A549 (cell line): ENCODE results near the gene PARP1. TPM values are rescaled to one million over a fixed set of nuclear protein-coding genes. Genes with fewer than 3 reads are reported as not detected.

Experiments
- ATAC-seq, 2 experiments: fragments of 200-7000 bp in 1 of 2; fragments of >200 bp in 1 of 2; cut with Nextera tagmentation in 1 of 2; cut with Tn5 transposase in 1 of 2; 3 replicates each; pipeline versions ENCODE4 v1.8.0 to v1.9.1; 2018 to 2020; ENCODE audit warnings: mild to moderate bottlenecking in 1 of 2, moderate library complexity in 1 of 2
- CTCF ChIA-PET: fragments of 300-600 bp; sonication (Branson Sonifier 250); formaldehyde crosslinking; extraction: SDS; loops from one replicate; lab custom pipeline; 2021; ENCODE audit warnings: antibody characterized with exemption, inconsistent platforms; lab: Yijun Ruan, JAX
- POLR2A ChIA-PET: fragments of 350-600 bp; formaldehyde crosslinking; extraction: SDS; loops from one replicate; lab custom pipeline; 2021; ENCODE audit warnings: antibody characterized with exemption, inconsistent platforms; lab: Yijun Ruan, JAX
- DNase-seq, 2 experiments: peaks; one replicate each; pipeline versions ENCODE4 v3.0.0 to v3.0.0-alpha.2; 2011 to 2016; ENCODE audit warnings: low read depth in 1 of 2, low spot score in 1 of 2
- FAIRE-seq: peaks from 2 replicates; lab custom pipeline; 2011; peaks lifted over from hg19 to GRCh38; lab: Jason Lieb, UNC
- H3K27ac ChIP-seq, 2 experiments: fragments of >200 bp; sonication (Bioruptor Twin); formaldehyde crosslinking; 3 replicates each; pipeline ENCODE4 v1.5.1; 2016 to 2017
- H3K4me1 ChIP-seq: fragments of >200 bp; sonication (Bioruptor Twin); formaldehyde crosslinking; 3 replicates; pipeline ENCODE4 v1.6.1; 2016
- H3K4me2 ChIP-seq: fragments of >200 bp; sonication (Bioruptor Twin); formaldehyde crosslinking; 3 replicates; pipeline ENCODE4 v1.6.1; 2016
- H3K4me3 ChIP-seq: fragments of >200 bp; sonication (Bioruptor Twin); formaldehyde crosslinking; 3 replicates; pipeline ENCODE4 v1.5.1; 2016
- H3K9me3 ChIP-seq: fragments of >200 bp; sonication (Bioruptor Twin); formaldehyde crosslinking; 3 replicates; pipeline ENCODE4 v1.6.1; 2016
- BCL3 ChIP-seq: fragments of >200 bp; sonication (Bioruptor Twin); formaldehyde crosslinking; IDR thresholded peaks from 3 replicates; pipeline ENCODE4 v1.6.1; 2016
- BHLHE40 ChIP-seq: IDR thresholded peaks from 2 replicates; pipeline ENCODE4 v1.6.1; 2012; ENCODE audit warnings: low read depth, low read length, inconsistent platforms
- CBX2 ChIP-seq: fragments of 200-600 bp; sonication (generic); IDR thresholded peaks from 2 replicates; pipeline ENCODE4 v1.6.1; 2016; ENCODE audit warnings: low read depth, mild to moderate bottlenecking, borderline replicate concordance
- CHD2 ChIP-seq: fragments of 150-350 bp; IDR thresholded peaks from 2 replicates; pipeline ENCODE4 v1.6.1; 2014; ENCODE audit warnings: low read length; ENCODE audit not compliant: partially characterized antibody
- E2F6 ChIP-seq: IDR thresholded peaks from 2 replicates; pipeline ENCODE4 v1.6.1; 2012; ENCODE audit warnings: low read depth, borderline replicate concordance
- EHMT2 ChIP-seq: fragments of 200-600 bp; sonication (generic); IDR thresholded peaks from 2 replicates; pipeline ENCODE4 v1.6.1; 2016; ENCODE audit warnings: antibody characterized with exemption, low read depth, mild to moderate bottlenecking, moderate library complexity
- ELK1 ChIP-seq: fragments of 150-350 bp; IDR thresholded peaks from 2 replicates; pipeline ENCODE4 v1.6.1; 2014; ENCODE audit warnings: low read depth, mild to moderate bottlenecking, low read length
- EP300 ChIP-seq, 2 experiments: fragments of >200 bp; sonication (Bioruptor Twin); formaldehyde crosslinking; IDR thresholded peaks; 2 replicates in 1 of 2; 3 replicates in 1 of 2; pipeline ENCODE4 v1.6.1; 2016 to 2017
- ESRRA ChIP-seq: fragments of 150-350 bp; IDR thresholded peaks from 2 replicates; pipeline ENCODE4 v1.6.1; 2014; ENCODE audit warnings: mild to moderate bottlenecking, low read length, borderline replicate concordance
- HEYL ChIP-seq: fragments of 250-450 bp; sonication (Bioruptor Pico); IDR thresholded peaks from 2 replicates; pipeline ENCODE4 v1.8.0; 2021; ENCODE audit warnings: mild to moderate bottlenecking, moderate library complexity
- HMGXB4 ChIP-seq: fragments of 250-450 bp; sonication (Bioruptor Pico); IDR thresholded peaks from 2 replicates; pipeline ENCODE4 v1.5.0; 2021; ENCODE audit warnings: mild to moderate bottlenecking, moderate library complexity, borderline replicate concordance
- HOXA7 ChIP-seq: fragments of 250-450 bp; sonication (Bioruptor Pico); IDR thresholded peaks from 2 replicates; pipeline ENCODE4 v1.5.0; 2020; ENCODE audit warnings: mild to moderate bottlenecking, moderate library complexity
- JUN ChIP-seq, 2 experiments: fragments of >200 bp; sonication (Bioruptor Twin); formaldehyde crosslinking; IDR thresholded peaks; 2 replicates in 1 of 2; 3 replicates in 1 of 2; pipeline ENCODE4 v1.6.1; 2016 to 2017
- NPAS2 ChIP-seq: fragments of 250-450 bp; sonication (Bioruptor Pico); IDR thresholded peaks from 2 replicates; pipeline ENCODE4 v1.8.0; 2022; ENCODE audit warnings: mild to moderate bottlenecking, moderate library complexity, borderline replicate concordance
- NR3C1 ChIP-seq: fragments of >200 bp; sonication (Bioruptor Twin); formaldehyde crosslinking; IDR thresholded peaks from 3 replicates; pipeline ENCODE4 v1.6.1; 2017
- PBX3 ChIP-seq: IDR thresholded peaks from 2 replicates; pipeline ENCODE4 v1.6.1; 2012
- POLR2A ChIP-seq: IDR thresholded peaks from 2 replicates; pipeline ENCODE4 v1.6.1; 2012; ENCODE audit warnings: mild to moderate bottlenecking, low read length
- POLR2AphosphoS2 ChIP-seq: conservative IDR thresholded peaks from 2 replicates; pipeline ENCODE4 v1.6.1; 2012; ENCODE audit warnings: low read length, improper control_type of control experiment, inconsistent platforms
- RCOR1 ChIP-seq: fragments of 150-350 bp; IDR thresholded peaks from 2 replicates; pipeline ENCODE4 v1.6.1; 2014; ENCODE audit warnings: antibody characterized with exemption, low read length, low read depth
- SREBF2 ChIP-seq: fragments of 450-650 bp; IDR thresholded peaks from 2 replicates; pipeline ENCODE4 v1.6.1; 2014; ENCODE audit warnings: mild to moderate bottlenecking, moderate library complexity
- TFCP2L1 ChIP-seq: fragments of 250-450 bp; sonication (Bioruptor Pico); IDR thresholded peaks from 2 replicates; pipeline ENCODE4 v1.5.0; 2021; ENCODE audit warnings: mild to moderate bottlenecking
- TP53 ChIP-seq: fragments of 250-450 bp; sonication (Bioruptor Pico); IDR thresholded peaks from 2 replicates; pipeline ENCODE4 v1.5.0; 2021; ENCODE audit warnings: mild to moderate bottlenecking, moderate library complexity
- ZC3H11A ChIP-seq: fragments of 450-650 bp; IDR thresholded peaks from 2 replicates; pipeline ENCODE4 v1.6.1; 2014; ENCODE audit warnings: antibody characterized with exemption, mild to moderate bottlenecking
- ZFP36 ChIP-seq: fragments of 450-650 bp; IDR thresholded peaks from 2 replicates; pipeline ENCODE4 v1.6.1; 2014; ENCODE audit warnings: borderline replicate concordance; ENCODE audit not compliant: partially characterized antibody
- ZNF302 ChIP-seq: fragments of 250-450 bp; sonication (Bioruptor Pico); IDR thresholded peaks from 2 replicates; pipeline ENCODE4 v1.9.0; 2021; ENCODE audit warnings: inconsistent platforms, mild to moderate bottlenecking, moderate library complexity
- ZSCAN20 ChIP-seq: fragments of 250-450 bp; sonication (Bioruptor Pico); IDR thresholded peaks from 2 replicates; pipeline ENCODE4 v1.8.0; 2022; ENCODE audit warnings: mild to moderate bottlenecking, moderate library complexity
- WGBS: methylation state at CpG from one replicate; pipeline ENCODE4 v1.1.6; 2017; ENCODE audit errors: missing lambda C conversion rate; 5-methylcytosine and 5-hydroxymethylcytosine counted together
- polyA plus RNA-seq, 4 experiments: library from polyadenylated mRNA; depleted of rRNA in 3 of 4; stranded (reverse); fragments of >200 nt; fragmentation: RNase III in 1 of 4; extraction: RNeasy Plus Mini Kit Qiagen cat#74134 plus additional on column Dnase treatment in 1 of 4; gene quantifications; 2 replicates in 3 of 4; 3 replicates in 1 of 4; pipeline ENCODE4 v1.2.3, GENCODE V29; 2011 to 2017
- TF ChIP-seq, protein P1 (sequence below): IDR thresholded peaks from 2 replicates; pipeline ENCODE4 v1.6.1; 2012
- TF ChIP-seq, protein P2 (sequence below): fragments of 250-450 bp; sonication (Bioruptor Pico); IDR thresholded peaks from 2 replicates; pipeline ENCODE4 v1.5.0; 2020; ENCODE audit warnings: low read depth, mild to moderate bottlenecking, moderate library complexity

Gene PARP1
- polyA plus RNA-seq, 2 of the 4 experiments (the other 2 are of a cell fraction) = 125 to 134 TPM

DNA sequence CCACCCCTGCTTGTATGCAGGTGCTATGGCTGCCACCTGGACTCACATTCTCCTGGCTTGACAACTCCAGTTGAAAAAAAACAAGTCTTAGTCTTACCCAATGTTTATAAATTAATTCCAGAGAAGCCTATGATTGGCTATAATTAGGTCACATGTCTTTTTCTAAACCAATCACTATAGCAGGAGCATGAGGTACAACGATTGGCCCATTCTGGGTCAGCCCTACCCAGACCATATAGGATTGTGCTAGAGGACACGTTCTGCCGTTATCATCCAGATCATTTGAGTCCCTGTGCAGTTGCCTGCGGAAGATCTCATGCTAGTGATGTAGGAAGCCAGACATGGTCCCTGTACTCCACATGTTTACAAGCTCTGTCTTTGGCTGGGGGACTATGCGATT is 41.9 kb upstream of the PARP1 start:
- no peak overlapping the region for H3K4me3 ChIP-seq
- no peaks in the 10 kb centered on the region for H3K4me1 ChIP-seq
- H3K27ac ChIP-seq = no peak overlapping the region
- ATAC-seq (no peak; a peak in 1 of 6 replicates), DNase-seq (no peak), FAIRE-seq (no peak)
- TF ChIP-seq CBX2 = no peak
- no peak for TF ChIP-seq POLR2AphosphoS2
- no peak for TF ChIP-seq ZC3H11A
- no peak for TF ChIP-seq EHMT2
- TF ChIP-seq ESRRA = no peak
- TF ChIP-seq BHLHE40 = no peak
- TF ChIP-seq ZFP36 = no peak
- TF ChIP-seq PBX3 = no peak
- TF ChIP-seq ELK1 = no peak
- TF ChIP-seq E2F6 = no peak
- no peak for TF ChIP-seq BCL3
- no peak for TF ChIP-seq NR3C1
- no peak for TF ChIP-seq ZSCAN20
- TF ChIP-seq HEYL (CRISPR knock-in tag) = no peak
- no peak for TF ChIP-seq CHD2
- TF ChIP-seq HOXA7 (CRISPR knock-in tag) = no peak
- no peak for TF ChIP-seq RCOR1
- TF ChIP-seq, protein P1, sequence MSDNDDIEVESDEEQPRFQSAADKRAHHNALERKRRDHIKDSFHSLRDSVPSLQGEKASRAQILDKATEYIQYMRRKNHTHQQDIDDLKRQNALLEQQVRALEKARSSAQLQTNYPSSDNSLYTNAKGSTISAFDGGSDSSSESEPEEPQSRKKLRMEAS = no peak
- TF ChIP-seq HMGXB4 (CRISPR knock-in tag) = no peak
- no peak for TF ChIP-seq EP300 (IDR thresholded peaks at IDR 0.05)
- POLR2A ChIA-PET = no interaction called here
- no peaks in the 10 kb centered on the region for H3K9me3 ChIP-seq
- CTCF ChIA-PET = interaction anchor here (1.0 kb wide), 1 partner anchor 25 kb away, joined by 3 read pairs; no protein-coding TSS in a partner anchor
- no peak overlapping the region for H3K4me2 ChIP-seq
- WGBS = 59% methylated on average over 5 of the region's 5 CpGs

DNA sequence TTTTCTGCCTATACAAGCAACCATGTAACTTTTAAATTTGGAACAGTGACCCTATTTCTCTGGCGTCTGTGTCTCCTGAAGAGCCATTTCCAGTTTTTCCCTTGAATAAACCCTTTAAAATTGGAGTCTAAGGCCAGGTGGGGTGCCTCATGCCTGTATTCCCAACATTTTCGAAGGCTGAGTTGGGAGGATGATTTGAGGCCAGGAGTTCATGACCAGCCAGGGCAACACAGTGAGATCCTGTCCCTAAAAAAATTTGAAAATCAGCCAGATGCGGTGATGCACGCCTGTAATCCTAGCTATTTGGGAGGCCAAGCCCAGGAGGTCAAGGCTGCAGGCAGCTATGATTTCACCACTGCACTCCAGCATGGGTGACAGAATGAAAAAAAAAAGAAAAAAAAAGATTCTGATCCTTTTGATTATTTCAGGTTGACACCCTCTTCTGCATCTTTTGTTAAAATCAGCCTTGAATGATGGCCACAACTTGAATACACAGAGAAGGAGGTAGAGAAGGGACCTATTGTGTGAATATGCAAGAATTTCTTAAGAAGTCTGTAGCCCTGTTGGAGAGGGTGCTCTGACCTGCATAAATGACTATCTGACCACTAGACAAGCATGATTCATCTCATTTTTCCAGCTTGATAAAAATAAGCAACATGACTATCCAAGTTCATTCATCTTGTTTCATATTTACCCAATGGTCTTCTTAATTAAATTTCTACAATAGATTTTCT is 40.2 kb upstream of the PARP1 start:
- 55% methylated on average over 4 of the region's 4 CpGs for WGBS
- DNase-seq (no peak), ATAC-seq (no peak), FAIRE-seq (no peak)
- H3K4me1 ChIP-seq = no peaks in the 10 kb centered on the region
- H3K4me3 ChIP-seq = no peak overlapping the region
- ChIA-PET CTCF (interaction anchor here (1.6 to 1.8 kb wide), 2 partner anchors 21 to 23 kb away, joined by 3 to 6 read pairs; no protein-coding TSS in a partner anchor), POLR2A (interaction anchor here (0.6 kb wide), 1 partner anchor 422 kb away, joined by 3 read pairs; the partner anchor contains the start of gene PSEN2)
- H3K9me3 ChIP-seq = no peaks in the 10 kb centered on the region
- no peak overlapping the region for H3K4me2 ChIP-seq
- no peak overlapping the region for H3K27ac ChIP-seq
- TF ChIP-seq POLR2A (no peak), EHMT2 (no peak), NPAS2 (no peak), JUN (IDR thresholded peaks at IDR 0.05) (no peak), TP53 (CRISPR knock-in tag) (no peak), ESRRA (no peak), TFCP2L1 (no peak), SREBF2 (no peak), ZNF302 (CRISPR knock-in tag) (no peak), PBX3 (no peak), BHLHE40 (no peak), E2F6 (no peak), ZSCAN20 (no peak)
- TF ChIP-seq, protein P2, sequence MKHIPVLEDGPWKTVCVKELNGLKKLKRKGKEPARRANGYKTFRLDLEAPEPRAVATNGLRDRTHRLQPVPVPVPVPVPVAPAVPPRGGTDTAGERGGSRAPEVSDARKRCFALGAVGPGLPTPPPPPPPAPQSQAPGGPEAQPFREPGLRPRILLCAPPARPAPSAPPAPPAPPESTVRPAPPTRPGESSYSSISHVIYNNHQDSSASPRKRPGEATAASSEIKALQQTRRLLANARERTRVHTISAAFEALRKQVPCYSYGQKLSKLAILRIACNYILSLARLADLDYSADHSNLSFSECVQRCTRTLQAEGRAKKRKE = no peak
